ENCODE data around the gene TBC1D8. TPM values are rescaled to one million over a fixed set of nuclear protein-coding genes. Genes with fewer than 3 reads are reported as not detected.

Gene TBC1D8
- total RNA-seq, 3 donors from 2014 or later (not counting 1 experiment from before 2014, with no cell fraction given): 2.2 to 8.7 (median 5.1) TPM

- DNase-seq: no peak
- no peak for TF ChIP-seq CTCF (IDR thresholded peaks at IDR 0.05)
- Mint-ChIP-seq H3K9me3 (no peaks in the 10 kb centered on the region), H3K4me3 (no peak overlapping the region), H3K4me1 (peaks cover 0 to 10% of the 10 kb centered on the region in 2 donors), H3K36me3 (no peaks in the 10 kb centered on the region), H3K27me3 (ENCODE audit: low read depth in 2 of 2) (peaks cover 0 to 12% of the 10 kb centered on the region in 2 donors), H3K27ac (no peak overlapping the region)
- intact Hi-C loops (cut with micrococcal nuclease): no loop called here
- H3K9me3 ChIP-seq (ENCODE audit: control insufficient read depth, insufficient read depth, low read length): no peaks in the 10 kb centered on the region
- H3K27me3 ChIP-seq (ENCODE audit: control insufficient read depth, insufficient read depth, low read length): no peaks in the 10 kb centered on the region
- no peaks in the 10 kb centered on the region for H3K4me1 ChIP-seq (ENCODE audit: control insufficient read depth, insufficient read depth, low read length)
- WGBS (ENCODE audit: insufficient coverage): 89% methylated on average over 3 of the region's 3 CpGs
- no peak for ATAC-seq
- H3K36me3 ChIP-seq (ENCODE audit: control insufficient read depth, insufficient read depth, low read length): no peaks in the 10 kb centered on the region
- no peak overlapping the region for H3K4me3 ChIP-seq (ENCODE audit: low read length)
- H3K27ac ChIP-seq (ENCODE audit: low read length): no peak overlapping the region
These were observed 163.6 kb downstream of the TBC1D8 start for GRCh38 chr2:100987536-100987935.

GRCh38 chr2:100986157-100986556 is 165.0 kb downstream of the TBC1D8 start:
- no peaks in the 10 kb centered on the region for H3K9me3 Mint-ChIP-seq
- no peak for ATAC-seq
- DNase-seq: no peak
- no peaks in the 10 kb centered on the region for H3K4me1 ChIP-seq (ENCODE audit: control insufficient read depth, insufficient read depth, low read length)
- H3K27me3 ChIP-seq (ENCODE audit: control insufficient read depth, insufficient read depth, low read length): no peaks in the 10 kb centered on the region
- no peaks in the 10 kb centered on the region for H3K9me3 ChIP-seq (ENCODE audit: control insufficient read depth, insufficient read depth, low read length)
- no peak for TF ChIP-seq CTCF (IDR thresholded peaks at IDR 0.05)
- no peak overlapping the region for H3K27ac ChIP-seq (ENCODE audit: low read length)
- peaks cover 2 to 16% of the 10 kb centered on the region in 2 donors for H3K27me3 Mint-ChIP-seq (ENCODE audit: low read depth in 2 of 2)
- H3K36me3 ChIP-seq (ENCODE audit: control insufficient read depth, insufficient read depth, low read length): no peaks in the 10 kb centered on the region
- H3K4me1 Mint-ChIP-seq: peaks cover 0 to 7% of the 10 kb centered on the region in 2 donors
- H3K36me3 Mint-ChIP-seq: no peaks in the 10 kb centered on the region
- WGBS (ENCODE audit: insufficient coverage): 86% methylated on average over 11 of the region's 11 CpGs
- no peak overlapping the region for H3K4me3 ChIP-seq (ENCODE audit: low read length)
- H3K4me3 Mint-ChIP-seq: no peak overlapping the region
- intact Hi-C loops (cut with micrococcal nuclease): no loop called here
- H3K27ac Mint-ChIP-seq: no peak overlapping the region

GRCh38 chr2:100984892-100985307 is 166.3 kb downstream of the TBC1D8 start:
- intact Hi-C loops (cut with micrococcal nuclease): loop anchor here (1.0 to 2.0 kb wide), 4 partner anchors 378 to 722 kb away; no protein-coding TSS in a partner anchor
- Histone ChIP-seq H3K27ac (ENCODE audit: low read length) (no peak overlapping the region), H3K4me1 (ENCODE audit: control insufficient read depth, insufficient read depth, low read length) (no peaks in the 10 kb centered on the region), H3K9me3 (ENCODE audit: control insufficient read depth, insufficient read depth, low read length) (no peaks in the 10 kb centered on the region), H3K36me3 (ENCODE audit: control insufficient read depth, insufficient read depth, low read length) (no peaks in the 10 kb centered on the region), H3K27me3 (ENCODE audit: control insufficient read depth, insufficient read depth, low read length) (no peaks in the 10 kb centered on the region), H3K4me3 (ENCODE audit: low read length) (no peak overlapping the region)
- ATAC-seq: peak; percentile 66 to 90 (median 84)
- Mint-ChIP-seq H3K27me3 (ENCODE audit: low read depth in 2 of 2) (peaks cover 6 to 13% of the 10 kb centered on the region in 2 donors), H3K4me1 (peaks cover 0 to 7% of the 10 kb centered on the region in 2 donors), H3K27ac (peak overlapping the region in 1 of 2 donors; percentile 79), H3K9me3 (no peaks in the 10 kb centered on the region), H3K4me3 (no peak overlapping the region), H3K36me3 (no peaks in the 10 kb centered on the region)
- DNase-seq: peak; percentile 70 to 90
- TF ChIP-seq CTCF (IDR thresholded peaks at IDR 0.05): peak; percentile 93
- 32% methylated on average over 7 of the region's 7 CpGs for WGBS (ENCODE audit: insufficient coverage)
